ENCODE measurements around the gene ACVR1C. TPM values are rescaled to one million over a fixed set of nuclear protein-coding genes. Genes with fewer than 3 reads are reported as not detected.
"Not testable (repeated sequence)": the region's sequence is repeated elsewhere in the genome, so short reads cannot be mapped to it uniquely, and the experiment has no call there.

Gene ACVR1C
- total RNA-seq, 1 donor from 2014 or later: 0.18 TPM

- Mint-ChIP-seq H3K9me3 (no peaks in the 10 kb centered on the region), H3K4me1 (no peaks in the 10 kb centered on the region), H3K27ac (no peak overlapping the region), H3K27me3 (ENCODE audit: low read depth) (peaks cover 11% of the 10 kb centered on the region), H3K4me3 (no peak overlapping the region), H3K36me3 (no peaks in the 10 kb centered on the region)
- TF ChIP-seq CTCF (IDR thresholded peaks at IDR 0.05; ENCODE audit: unreplicated experiment): no peak
- no peak for DNase-seq (ENCODE audit: low spot score in 2 of 2, unreplicated experiment in 2 of 2)
Observed at GRCh38 chr2:157528963-157529751, 99.5 kb downstream of the ACVR1C start.

- no peak overlapping the region for H3K4me3 Mint-ChIP-seq
- no peaks in the 10 kb centered on the region for H3K4me1 Mint-ChIP-seq
- no peaks in the 10 kb centered on the region for H3K9me3 Mint-ChIP-seq
- TF ChIP-seq CTCF (IDR thresholded peaks at IDR 0.05; ENCODE audit: unreplicated experiment): no peak
- no peak for DNase-seq (ENCODE audit: low spot score in 2 of 2, unreplicated experiment in 2 of 2)
- no peak overlapping the region for H3K27ac Mint-ChIP-seq
- H3K27me3 Mint-ChIP-seq (ENCODE audit: low read depth): peaks cover 15% of the 10 kb centered on the region
- H3K36me3 Mint-ChIP-seq: no peaks in the 10 kb centered on the region
Observed at GRCh38 chr2:157526070-157526469, 102.6 kb downstream of the ACVR1C start.

- no peak overlapping the region for H3K4me3 Mint-ChIP-seq
- no peak for TF ChIP-seq CTCF (IDR thresholded peaks at IDR 0.05; ENCODE audit: unreplicated experiment)
- no peaks in the 10 kb centered on the region for H3K36me3 Mint-ChIP-seq
- H3K9me3 Mint-ChIP-seq: no peaks in the 10 kb centered on the region
- no peak overlapping the region for H3K27ac Mint-ChIP-seq
- DNase-seq (ENCODE audit: low spot score in 2 of 2, unreplicated experiment in 2 of 2): no peak
- H3K27me3 Mint-ChIP-seq (ENCODE audit: low read depth): peaks cover 12% of the 10 kb centered on the region
- H3K4me1 Mint-ChIP-seq: no peaks in the 10 kb centered on the region
Observed at GRCh38 chr2:157523270-157524247, 105.1 kb downstream of the ACVR1C start.

GRCh38 chr2:157514966-157515365, 113.7 kb downstream of the ACVR1C start:
- not testable (repeated sequence) for H3K36me3 Mint-ChIP-seq; H3K27ac Mint-ChIP-seq; H3K4me1 Mint-ChIP-seq; H3K27me3 Mint-ChIP-seq (ENCODE audit: low read depth); H3K9me3 Mint-ChIP-seq; DNase-seq (ENCODE audit: low spot score in 2 of 2, unreplicated experiment in 2 of 2)
- peak overlapping the region; percentile 40 for H3K4me3 Mint-ChIP-seq

- Mint-ChIP-seq H3K4me1 (no peaks in the 10 kb centered on the region), H3K36me3 (no peaks in the 10 kb centered on the region), H3K4me3 (no peak overlapping the region), H3K9me3 (peaks cover 20% of the 10 kb centered on the region), H3K27ac (no peak overlapping the region), H3K27me3 (ENCODE audit: low read depth) (peaks cover 14% of the 10 kb centered on the region)
- TF ChIP-seq CTCF (IDR thresholded peaks at IDR 0.05; ENCODE audit: unreplicated experiment): no peak
- no peak for DNase-seq (ENCODE audit: low spot score in 2 of 2, unreplicated experiment in 2 of 2)
Observed at GRCh38 chr2:157509744-157510143, 118.9 kb downstream of the ACVR1C start.

- Mint-ChIP-seq H3K36me3 (no peaks in the 10 kb centered on the region), H3K9me3 (peaks cover 20% of the 10 kb centered on the region), H3K27me3 (ENCODE audit: low read depth) (peaks cover 14% of the 10 kb centered on the region), H3K4me3 (no peak overlapping the region), H3K27ac (no peak overlapping the region), H3K4me1 (no peaks in the 10 kb centered on the region)
- DNase-seq (ENCODE audit: low spot score in 2 of 2, unreplicated experiment in 2 of 2): no peak
- no peak for TF ChIP-seq CTCF (IDR thresholded peaks at IDR 0.05; ENCODE audit: unreplicated experiment)
Observed at GRCh38 chr2:157508676-157509075, 120.0 kb downstream of the ACVR1C start.

All from mesothelial cell of epicardium (in vitro differentiated cells).